Measurements from ENCODE around the gene SMIM12.

SMIM12 gene

DNA sequence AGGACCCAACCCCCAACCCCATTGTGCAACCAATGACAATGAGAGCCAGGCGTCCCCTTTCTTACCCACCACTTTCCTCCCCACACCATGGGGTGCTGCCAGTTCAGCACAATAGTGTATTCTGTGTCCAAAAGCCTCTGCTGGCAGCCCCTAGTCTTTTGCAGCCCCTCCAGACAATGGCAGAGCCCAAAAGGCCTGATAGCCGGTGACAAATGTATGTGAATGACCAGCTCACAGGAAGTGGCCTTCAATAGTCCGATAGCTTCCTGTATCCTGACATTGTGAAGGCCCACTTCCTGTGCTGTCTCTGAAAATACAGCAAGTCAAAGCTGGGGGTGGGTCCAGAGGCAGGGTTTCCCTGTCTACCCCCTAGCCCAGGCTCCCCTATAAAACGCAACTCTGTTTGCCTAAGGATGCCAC lies 16.6 kb downstream of the SMIM12 start:
- TF ChIP-seq TCF4 (CRISPR knock-in tag; IDR thresholded peaks at IDR 0.05; ENCODE audit: borderline replicate concordance) (no peak), RARB (CRISPR knock-in tag; IDR thresholded peaks at IDR 0.05) (no peak), ESRRG (CRISPR knock-in tag; IDR thresholded peaks at IDR 0.05) (no peak), ZFP3 (CRISPR knock-in tag; IDR thresholded peaks at IDR 0.05) (no peak), PPARA (CRISPR knock-in tag; IDR thresholded peaks at IDR 0.05; ENCODE audit: borderline replicate concordance) (no peak), CSDC2 (CRISPR knock-in tag; IDR thresholded peaks at IDR 0.05) (no peak), CREB5 (CRISPR knock-in tag; IDR thresholded peaks at IDR 0.05; ENCODE audit: low read depth) (no peak), ZNF565 (CRISPR knock-in tag; conservative IDR thresholded peaks at IDR 0.05; ENCODE audit: low read depth) (no peak), POU6F1 (CRISPR knock-in tag; IDR thresholded peaks at IDR 0.05; ENCODE audit: borderline replicate concordance, low read depth) (no peak), OSR1 (CRISPR knock-in tag; IDR thresholded peaks at IDR 0.05) (no peak), ARNTL (CRISPR knock-in tag; IDR thresholded peaks at IDR 0.05; ENCODE audit: borderline replicate concordance, low read depth) (no peak), SNAI2 (CRISPR knock-in tag; IDR thresholded peaks at IDR 0.05) (no peak), TOX (CRISPR knock-in tag; IDR thresholded peaks at IDR 0.05; ENCODE audit: borderline replicate concordance) (no peak)
- TF ChIP-seq, protein P1, sequence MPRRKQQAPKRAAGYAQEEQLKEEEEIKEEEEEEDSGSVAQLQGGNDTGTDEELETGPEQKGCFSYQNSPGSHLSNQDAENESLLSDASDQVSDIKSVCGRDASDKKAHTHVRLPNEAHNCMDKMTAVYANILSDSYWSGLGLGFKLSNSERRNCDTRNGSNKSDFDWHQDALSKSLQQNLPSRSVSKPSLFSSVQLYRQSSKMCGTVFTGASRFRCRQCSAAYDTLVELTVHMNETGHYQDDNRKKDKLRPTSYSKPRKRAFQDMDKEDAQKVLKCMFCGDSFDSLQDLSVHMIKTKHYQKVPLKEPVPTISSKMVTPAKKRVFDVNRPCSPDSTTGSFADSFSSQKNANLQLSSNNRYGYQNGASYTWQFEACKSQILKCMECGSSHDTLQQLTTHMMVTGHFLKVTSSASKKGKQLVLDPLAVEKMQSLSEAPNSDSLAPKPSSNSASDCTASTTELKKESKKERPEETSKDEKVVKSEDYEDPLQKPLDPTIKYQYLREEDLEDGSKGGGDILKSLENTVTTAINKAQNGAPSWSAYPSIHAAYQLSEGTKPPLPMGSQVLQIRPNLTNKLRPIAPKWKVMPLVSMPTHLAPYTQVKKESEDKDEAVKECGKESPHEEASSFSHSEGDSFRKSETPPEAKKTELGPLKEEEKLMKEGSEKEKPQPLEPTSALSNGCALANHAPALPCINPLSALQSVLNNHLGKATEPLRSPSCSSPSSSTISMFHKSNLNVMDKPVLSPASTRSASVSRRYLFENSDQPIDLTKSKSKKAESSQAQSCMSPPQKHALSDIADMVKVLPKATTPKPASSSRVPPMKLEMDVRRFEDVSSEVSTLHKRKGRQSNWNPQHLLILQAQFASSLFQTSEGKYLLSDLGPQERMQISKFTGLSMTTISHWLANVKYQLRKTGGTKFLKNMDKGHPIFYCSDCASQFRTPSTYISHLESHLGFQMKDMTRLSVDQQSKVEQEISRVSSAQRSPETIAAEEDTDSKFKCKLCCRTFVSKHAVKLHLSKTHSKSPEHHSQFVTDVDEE (CRISPR knock-in tag; IDR thresholded peaks at IDR 0.05), result no peak
- TF ChIP-seq, protein P2, sequence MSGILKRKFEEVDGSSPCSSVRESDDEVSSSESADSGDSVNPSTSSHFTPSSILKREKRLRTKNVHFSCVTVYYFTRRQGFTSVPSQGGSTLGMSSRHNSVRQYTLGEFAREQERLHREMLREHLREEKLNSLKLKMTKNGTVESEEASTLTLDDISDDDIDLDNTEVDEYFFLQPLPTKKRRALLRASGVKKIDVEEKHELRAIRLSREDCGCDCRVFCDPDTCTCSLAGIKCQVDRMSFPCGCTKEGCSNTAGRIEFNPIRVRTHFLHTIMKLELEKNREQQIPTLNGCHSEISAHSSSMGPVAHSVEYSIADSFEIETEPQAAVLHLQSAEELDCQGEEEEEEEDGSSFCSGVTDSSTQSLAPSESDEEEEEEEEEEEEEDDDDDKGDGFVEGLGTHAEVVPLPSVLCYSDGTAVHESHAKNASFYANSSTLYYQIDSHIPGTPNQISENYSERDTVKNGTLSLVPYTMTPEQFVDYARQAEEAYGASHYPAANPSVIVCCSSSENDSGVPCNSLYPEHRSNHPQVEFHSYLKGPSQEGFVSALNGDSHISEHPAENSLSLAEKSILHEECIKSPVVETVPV (CRISPR knock-in tag; IDR thresholded peaks at IDR 0.05), result no peak
- no peak for ATAC-seq

- TF ChIP-seq, protein P1 (CRISPR knock-in tag; IDR thresholded peaks at IDR 0.05), result no peak
- TF ChIP-seq RARB (CRISPR knock-in tag; IDR thresholded peaks at IDR 0.05) (no peak), TCF4 (CRISPR knock-in tag; IDR thresholded peaks at IDR 0.05; ENCODE audit: borderline replicate concordance) (no peak), ZNF8 (CRISPR knock-in tag; IDR thresholded peaks at IDR 0.05) (no peak), ZC3H10 (CRISPR knock-in tag; IDR thresholded peaks at IDR 0.05) (no peak), CREB5 (CRISPR knock-in tag; IDR thresholded peaks at IDR 0.05; ENCODE audit: low read depth) (no peak), TOX (CRISPR knock-in tag; IDR thresholded peaks at IDR 0.05; ENCODE audit: borderline replicate concordance) (no peak), SNAI2 (CRISPR knock-in tag; IDR thresholded peaks at IDR 0.05) (no peak), BACH2 (CRISPR knock-in tag; IDR thresholded peaks at IDR 0.05; ENCODE audit: borderline replicate concordance) (no peak), OSR1 (CRISPR knock-in tag; IDR thresholded peaks at IDR 0.05) (no peak), GLIS3 (CRISPR knock-in tag; IDR thresholded peaks at IDR 0.05) (no peak), ARNTL (CRISPR knock-in tag; IDR thresholded peaks at IDR 0.05; ENCODE audit: borderline replicate concordance, low read depth) (no peak)
- TF ChIP-seq, protein P3, sequence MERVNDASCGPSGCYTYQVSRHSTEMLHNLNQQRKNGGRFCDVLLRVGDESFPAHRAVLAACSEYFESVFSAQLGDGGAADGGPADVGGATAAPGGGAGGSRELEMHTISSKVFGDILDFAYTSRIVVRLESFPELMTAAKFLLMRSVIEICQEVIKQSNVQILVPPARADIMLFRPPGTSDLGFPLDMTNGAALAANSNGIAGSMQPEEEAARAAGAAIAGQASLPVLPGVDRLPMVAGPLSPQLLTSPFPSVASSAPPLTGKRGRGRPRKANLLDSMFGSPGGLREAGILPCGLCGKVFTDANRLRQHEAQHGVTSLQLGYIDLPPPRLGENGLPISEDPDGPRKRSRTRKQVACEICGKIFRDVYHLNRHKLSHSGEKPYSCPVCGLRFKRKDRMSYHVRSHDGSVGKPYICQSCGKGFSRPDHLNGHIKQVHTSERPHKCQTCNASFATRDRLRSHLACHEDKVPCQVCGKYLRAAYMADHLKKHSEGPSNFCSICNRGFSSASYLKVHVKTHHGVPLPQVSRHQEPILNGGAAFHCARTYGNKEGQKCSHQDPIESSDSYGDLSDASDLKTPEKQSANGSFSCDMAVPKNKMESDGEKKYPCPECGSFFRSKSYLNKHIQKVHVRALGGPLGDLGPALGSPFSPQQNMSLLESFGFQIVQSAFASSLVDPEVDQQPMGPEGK (CRISPR knock-in tag; IDR thresholded peaks at IDR 0.05; ENCODE audit: borderline replicate concordance), result no peak
- ATAC-seq, result no peak
Observed at GRCh38 chr1:34842073-34842472, 17.5 kb downstream of the SMIM12 start.
